ENCODE data around the gene FGA. TPM values are rescaled to one million over a fixed set of nuclear protein-coding genes. Genes with fewer than 3 reads are reported as not detected.

The FGA gene
- total RNA-seq, 1 donor from 2014 or later: 3.6 TPM

DNA sequence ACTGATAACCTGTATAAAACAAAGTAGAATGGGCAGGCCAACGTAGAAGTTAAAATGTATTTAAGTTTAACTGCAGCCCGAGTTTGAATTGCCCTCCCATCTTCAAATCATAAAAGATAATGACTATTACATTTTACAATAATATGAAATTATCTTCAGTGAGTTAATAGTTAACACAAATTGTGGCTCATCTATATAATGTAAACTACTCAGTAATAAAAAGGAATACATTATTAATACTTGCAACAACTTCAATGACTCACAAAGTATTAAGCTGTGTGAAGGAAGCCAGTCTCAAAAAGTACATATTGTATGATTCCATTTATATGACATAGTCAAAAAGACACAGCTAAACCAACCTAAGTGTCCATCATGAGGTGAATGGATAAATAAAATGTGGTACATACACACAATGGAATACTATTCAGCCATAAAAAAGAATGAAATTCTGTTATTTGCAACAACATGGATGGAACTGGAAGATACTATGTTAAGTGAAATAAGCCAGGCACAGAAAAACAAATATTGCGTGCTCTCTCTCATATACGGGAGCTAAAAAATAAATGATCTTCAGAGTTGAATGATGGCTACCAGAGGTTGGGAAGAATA is 48.2 kb downstream of the FGA start:
- DNase-seq (ENCODE audit: low spot score): no peak

Other genes with a start within 250 kb of the FGA start
- 10.6 TPM for gene DCHS2, start 98.9 kb downstream of the FGA start, total RNA-seq (ENCODE audit: insufficient read depth, low replicate concordance)
- gene PLRG1, start 40.3 kb downstream of the FGA start, total RNA-seq (ENCODE audit: insufficient read depth, low replicate concordance): 52.5 TPM
- 14.7 TPM for gene FGB, start 27.7 kb downstream of the FGA start, total RNA-seq (ENCODE audit: insufficient read depth, low replicate concordance)
- gene FGG, start 21.9 kb upstream of the FGA start, total RNA-seq (ENCODE audit: insufficient read depth, low replicate concordance): 19.7 TPM
- gene LRAT, start 153.3 kb upstream of the FGA start, total RNA-seq (ENCODE audit: insufficient read depth, low replicate concordance): 8.2 TPM
- gene RBM46, start 190.5 kb upstream of the FGA start, total RNA-seq (ENCODE audit: insufficient read depth, low replicate concordance): 3.9 TPM

Measured in umbilical cord (tissue), 2 donors.